Measurements from ENCODE around the gene TRAPPC12.

The TRAPPC12 gene

DNA sequence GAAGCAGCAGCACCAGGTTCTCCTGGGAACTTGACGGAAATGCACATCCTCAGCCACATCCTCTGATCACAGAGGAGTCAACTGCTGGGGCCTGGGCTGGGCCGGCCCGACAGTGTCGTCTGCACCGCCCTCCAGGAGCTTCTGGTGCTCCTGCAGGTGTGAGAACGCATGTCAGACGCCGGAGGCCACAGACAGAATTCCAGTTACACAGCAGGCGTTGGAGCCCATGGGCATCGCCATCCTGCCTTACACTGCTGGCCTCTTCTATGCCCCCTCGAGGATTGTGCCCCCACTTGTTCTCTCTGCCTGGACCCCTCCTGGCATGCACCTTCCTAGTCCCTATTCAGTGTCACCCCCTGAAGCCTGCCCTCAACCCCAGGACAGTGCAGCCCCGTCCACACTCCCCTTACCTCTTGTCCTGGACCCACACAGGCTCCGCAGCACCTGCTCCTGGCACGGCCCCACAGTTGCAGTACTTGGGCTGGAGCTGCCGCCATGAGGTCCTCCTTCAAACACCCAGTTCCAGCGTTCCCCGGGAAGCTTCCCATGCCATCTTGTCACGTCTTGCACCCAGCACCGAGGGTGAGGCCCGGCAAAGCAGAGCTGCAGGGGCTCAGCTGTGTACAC lies 102.4 kb downstream of the TRAPPC12 start:
- Histone ChIP-seq H3K9me3 (ENCODE audit: insufficient read depth, low read length) (no peaks in the 10 kb centered on the region), H3K4me3 (ENCODE audit: insufficient read depth, low read length, poor library complexity, severe bottlenecking) (no peak overlapping the region), H3K27me3 (ENCODE audit: low read length) (no peaks in the 10 kb centered on the region), H3K4me2 (ENCODE audit: low read depth, low read length, poor library complexity, severe bottlenecking) (no peak overlapping the region), H2AFZ (ENCODE audit: low read depth, low read length, severe bottlenecking) (no peak overlapping the region), H3K36me3 (ENCODE audit: low read length) (no peaks in the 10 kb centered on the region; the same call in 1 of the 2 replicates), H3K9me2 (replicated peaks; ENCODE audit: insufficient read depth, low read length) (no peaks in the 10 kb centered on the region), H3K27ac (ENCODE audit: low read depth, low read length) (no peak overlapping the region), H3K9ac (ENCODE audit: low read length) (no peak overlapping the region), H3F3A (ENCODE audit: insufficient read depth) (peaks cover 6% of the 10 kb centered on the region; the same call in 1 of the 2 replicates), H4K20me1 (ENCODE audit: low read depth, low read length) (no peaks in the 10 kb centered on the region), H3K79me2 (ENCODE audit: insufficient read depth, low read length) (no peaks in the 10 kb centered on the region)
- TF ChIP-seq, protein P1, sequence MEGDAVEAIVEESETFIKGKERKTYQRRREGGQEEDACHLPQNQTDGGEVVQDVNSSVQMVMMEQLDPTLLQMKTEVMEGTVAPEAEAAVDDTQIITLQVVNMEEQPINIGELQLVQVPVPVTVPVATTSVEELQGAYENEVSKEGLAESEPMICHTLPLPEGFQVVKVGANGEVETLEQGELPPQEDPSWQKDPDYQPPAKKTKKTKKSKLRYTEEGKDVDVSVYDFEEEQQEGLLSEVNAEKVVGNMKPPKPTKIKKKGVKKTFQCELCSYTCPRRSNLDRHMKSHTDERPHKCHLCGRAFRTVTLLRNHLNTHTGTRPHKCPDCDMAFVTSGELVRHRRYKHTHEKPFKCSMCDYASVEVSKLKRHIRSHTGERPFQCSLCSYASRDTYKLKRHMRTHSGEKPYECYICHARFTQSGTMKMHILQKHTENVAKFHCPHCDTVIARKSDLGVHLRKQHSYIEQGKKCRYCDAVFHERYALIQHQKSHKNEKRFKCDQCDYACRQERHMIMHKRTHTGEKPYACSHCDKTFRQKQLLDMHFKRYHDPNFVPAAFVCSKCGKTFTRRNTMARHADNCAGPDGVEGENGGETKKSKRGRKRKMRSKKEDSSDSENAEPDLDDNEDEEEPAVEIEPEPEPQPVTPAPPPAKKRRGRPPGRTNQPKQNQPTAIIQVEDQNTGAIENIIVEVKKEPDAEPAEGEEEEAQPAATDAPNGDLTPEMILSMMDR (IDR thresholded peaks at IDR 0.05; ENCODE audit: insufficient read depth, low read length, poor library complexity, severe bottlenecking): no peak
- TF ChIP-seq EZH2phosphoT487 (conservative IDR thresholded peaks at IDR 0.05; ENCODE audit: low read length): no peak

DNA sequence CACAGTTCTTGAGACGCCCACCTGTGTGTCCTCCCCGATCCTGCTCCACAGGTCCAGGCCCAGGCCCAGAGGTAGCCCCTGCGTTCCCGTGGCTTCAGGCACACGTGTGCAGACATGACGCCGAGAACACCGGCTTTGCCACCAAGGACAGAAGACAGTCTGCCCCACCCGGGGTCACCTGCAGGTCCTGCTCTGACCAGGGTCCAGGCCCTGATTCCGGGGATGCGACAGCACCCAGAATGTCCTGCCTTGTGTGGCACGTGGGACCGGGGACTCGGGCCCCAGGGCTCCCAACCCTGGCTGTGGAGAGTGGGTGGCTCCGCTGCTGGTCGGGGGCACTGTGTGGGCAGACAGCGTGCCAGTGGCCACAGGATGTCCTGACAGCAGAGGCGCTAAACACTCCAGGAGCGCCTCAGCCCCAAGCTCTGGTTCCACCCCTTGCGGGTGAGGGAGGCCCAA lies 102.9 kb downstream of the TRAPPC12 start:
- H3K36me3 ChIP-seq (ENCODE audit: low read length): no peaks in the 10 kb centered on the region; the same call in 1 of the 2 replicates
- no peaks in the 10 kb centered on the region for H3K79me2 ChIP-seq (ENCODE audit: insufficient read depth, low read length)
- no peaks in the 10 kb centered on the region for H3K9me2 ChIP-seq (replicated peaks; ENCODE audit: insufficient read depth, low read length)
- H3K27me3 ChIP-seq (ENCODE audit: low read length): no peaks in the 10 kb centered on the region
- H3F3A ChIP-seq (ENCODE audit: insufficient read depth): peaks cover 6% of the 10 kb centered on the region; the same call in 1 of the 2 replicates
- H3K27ac ChIP-seq (ENCODE audit: low read depth, low read length): no peak overlapping the region
- no peak for TF ChIP-seq EZH2phosphoT487 (conservative IDR thresholded peaks at IDR 0.05; ENCODE audit: low read length)
- TF ChIP-seq, protein P1 (IDR thresholded peaks at IDR 0.05; ENCODE audit: insufficient read depth, low read length, poor library complexity, severe bottlenecking): no peak
- no peaks in the 10 kb centered on the region for H4K20me1 ChIP-seq (ENCODE audit: low read depth, low read length)
- H3K4me2 ChIP-seq (ENCODE audit: low read depth, low read length, poor library complexity, severe bottlenecking): no peak overlapping the region
- no peak overlapping the region for H3K4me3 ChIP-seq (ENCODE audit: insufficient read depth, low read length, poor library complexity, severe bottlenecking)
- H3K9me3 ChIP-seq (ENCODE audit: insufficient read depth, low read length): no peaks in the 10 kb centered on the region
- no peak overlapping the region for H3K9ac ChIP-seq (ENCODE audit: low read length)
- H2AFZ ChIP-seq (ENCODE audit: low read depth, low read length, severe bottlenecking): no peak overlapping the region

DNA sequence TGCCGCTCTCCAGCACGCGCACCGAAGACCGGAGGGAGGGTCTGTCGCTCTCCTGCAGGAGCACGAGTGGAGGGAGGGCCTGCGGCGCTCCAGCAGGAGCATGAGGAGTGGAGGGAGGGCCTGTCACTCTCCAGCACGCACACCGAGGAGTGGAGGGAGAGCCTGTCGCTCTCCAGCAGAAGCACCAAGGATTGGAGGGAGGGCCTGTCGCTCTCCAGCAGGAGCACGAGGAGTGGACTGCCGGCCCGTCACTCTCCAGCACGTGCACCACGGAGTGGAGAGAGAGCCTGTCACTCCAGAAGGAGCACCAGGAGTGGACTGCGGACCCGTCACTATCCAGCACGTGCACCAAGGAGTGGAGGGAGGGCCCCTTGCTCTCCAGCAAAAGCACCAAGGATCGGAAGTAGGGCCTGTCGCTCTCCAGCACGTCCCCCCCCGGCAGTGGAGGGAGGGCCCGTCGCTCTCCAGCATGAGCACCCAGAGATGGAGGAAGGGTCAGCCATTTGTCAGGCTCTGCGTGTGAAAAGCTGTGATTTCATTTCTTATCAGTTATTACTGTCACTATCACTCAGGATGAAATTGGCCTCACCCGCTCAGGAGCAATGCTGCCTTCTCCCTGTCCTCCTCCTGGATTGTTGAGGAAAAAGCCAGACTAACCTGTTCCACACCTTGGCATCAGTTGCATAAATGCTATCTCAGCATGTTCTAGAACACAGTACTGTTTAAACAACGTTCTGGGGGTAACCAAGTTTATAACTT lies 103.9 kb downstream of the TRAPPC12 start:
- H4K20me1 ChIP-seq (ENCODE audit: low read depth, low read length): no peaks in the 10 kb centered on the region
- no peak overlapping the region for H3K27ac ChIP-seq (ENCODE audit: low read depth, low read length)
- H3K36me3 ChIP-seq (ENCODE audit: low read length): no peaks in the 10 kb centered on the region
- no peak overlapping the region for H3K9ac ChIP-seq (ENCODE audit: low read length)
- H3K4me3 ChIP-seq (ENCODE audit: insufficient read depth, low read length, poor library complexity, severe bottlenecking): no peak overlapping the region
- H3K9me2 ChIP-seq (replicated peaks; ENCODE audit: insufficient read depth, low read length): no peaks in the 10 kb centered on the region
- H3K4me2 ChIP-seq (ENCODE audit: low read depth, low read length, poor library complexity, severe bottlenecking): no peak overlapping the region
- H3K27me3 ChIP-seq (ENCODE audit: low read length): no peaks in the 10 kb centered on the region
- peaks cover 6% of the 10 kb centered on the region; the same call in 1 of the 2 replicates for H3F3A ChIP-seq (ENCODE audit: insufficient read depth)
- H2AFZ ChIP-seq (ENCODE audit: low read depth, low read length, severe bottlenecking): no peak overlapping the region
- no peaks in the 10 kb centered on the region for H3K79me2 ChIP-seq (ENCODE audit: insufficient read depth, low read length)
- H3K9me3 ChIP-seq (ENCODE audit: insufficient read depth, low read length): no peaks in the 10 kb centered on the region
- TF ChIP-seq EZH2phosphoT487 (conservative IDR thresholded peaks at IDR 0.05; ENCODE audit: low read length): no peak
- TF ChIP-seq, protein P1 (IDR thresholded peaks at IDR 0.05; ENCODE audit: insufficient read depth, low read length, poor library complexity, severe bottlenecking): no peak

Data from SU-DHL-6 (cell line).